D341Med (cell line): Measurements from ENCODE around the gene ZNF528.
A peak's percentile ranks its signal among the peaks of the same experiment; 100 is the strongest.

Experiments used
- DNase-seq: peaks from one replicate; pipeline ENCODE4 v3.0.0; 2012; ENCODE audit warnings: low spot score

The ZNF528 gene

GRCh38 chr19:52397310-52398080, at the start of gene ZNF528:
Gene ZNF528, plus strand, starts transcription at chr19:52397849. Its CDS starts 4,165 bp downstream, at chr19:52402014.
- peak; percentile 99 for DNase-seq

GRCh38 chr19:52351512-52351911, 46.1 kb upstream of the ZNF528 start:
- peak; percentile 42 for DNase-seq

DNA sequence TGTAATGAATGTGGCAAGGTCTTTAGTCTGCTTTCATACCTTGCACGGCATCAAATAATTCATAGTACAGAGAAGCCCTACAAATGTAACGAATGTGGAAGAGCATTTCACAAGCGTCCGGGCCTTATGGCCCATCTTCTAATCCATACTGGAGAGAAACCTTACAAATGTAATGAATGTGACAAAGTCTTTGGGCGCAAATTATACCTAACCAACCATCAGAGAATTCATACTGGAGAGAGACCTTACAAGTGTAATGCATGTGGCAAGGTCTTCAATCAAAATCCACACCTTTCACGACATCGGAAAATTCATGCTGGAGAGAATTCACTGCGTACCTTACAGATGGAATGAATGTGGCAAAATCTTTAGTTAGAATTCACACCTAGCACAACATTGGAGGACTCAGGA, 31.2 kb upstream of the ZNF528 start:
- DNase-seq: no peak

GRCh38 chr19:52369559-52370340, 27.9 kb upstream of the ZNF528 start, which contains the start of gene ZNF880:
Gene ZNF880, plus strand, starts transcription at chr19:52369923. Its CDS starts 43 bp downstream, at chr19:52369966.
- peak; percentile 93 for DNase-seq

DNA sequence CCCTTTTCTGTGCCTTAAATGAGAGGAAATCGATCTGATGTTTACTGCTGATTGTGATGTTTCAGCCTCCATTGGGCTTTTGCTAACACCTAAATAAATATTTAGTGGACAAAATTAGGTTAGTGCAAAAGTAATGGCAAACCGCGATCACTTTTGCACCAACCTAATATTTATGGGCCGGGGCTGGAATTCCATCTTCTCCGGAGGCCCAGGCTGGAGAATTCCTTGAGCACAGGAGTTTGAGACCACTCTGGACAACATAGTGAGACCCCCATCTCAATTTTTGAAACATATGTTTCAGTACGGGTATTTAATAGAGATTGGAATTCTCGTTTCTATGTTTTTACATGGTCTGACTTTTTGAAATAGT, 27.3 kb upstream of the ZNF528 start:
- DNase-seq: no peak

DNA sequence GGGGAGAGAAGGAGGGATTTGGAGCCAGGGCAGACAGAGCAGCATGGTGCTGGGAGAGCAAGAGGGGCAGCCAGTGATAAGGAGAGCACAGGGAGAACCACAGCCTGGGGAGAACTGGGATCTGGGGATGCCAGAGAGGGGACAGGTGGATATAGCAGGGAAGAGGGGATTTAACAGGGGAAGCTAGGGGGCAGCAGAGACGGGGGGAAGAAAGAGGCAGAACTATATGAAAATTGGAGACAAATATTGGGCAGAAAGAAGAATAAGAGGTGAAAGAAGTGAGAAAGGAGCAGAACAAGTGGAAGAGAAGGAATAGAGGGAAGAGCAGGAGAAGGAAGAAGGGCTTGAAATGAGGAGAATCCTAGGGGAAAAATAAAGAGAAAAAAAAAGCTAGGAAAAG, 6.5 kb upstream of the ZNF528 start:
- DNase-seq: peak; percentile 21

GRCh38 chr19:52398081-52398441, 412 bp downstream of the ZNF528 start:
- peak; percentile 62 for DNase-seq

DNA sequence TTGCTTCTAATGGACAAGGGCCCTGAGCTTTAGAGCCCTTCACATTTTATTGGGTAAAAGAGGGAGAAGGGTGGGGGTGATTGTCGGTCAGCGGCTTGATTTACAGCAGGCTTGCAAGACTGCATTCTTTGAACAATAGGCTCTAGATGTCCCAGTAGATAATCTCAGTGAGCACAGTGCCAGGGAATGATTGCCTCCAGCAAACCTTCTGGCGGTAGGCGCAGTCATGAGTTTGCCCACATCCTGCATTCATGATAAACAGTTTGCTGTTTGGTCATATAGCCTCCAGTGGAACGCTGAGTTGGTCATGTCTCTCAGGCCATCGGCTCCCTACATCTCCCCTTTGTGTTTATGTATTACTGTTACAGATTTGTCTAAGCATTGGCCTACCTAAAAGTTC, 12.6 kb downstream of the ZNF528 start:
- no peak for DNase-seq

- DNase-seq: no peak
Measured at GRCh38 chr19:52415711-52416110, 18.1 kb downstream of the ZNF528 start.

DNA sequence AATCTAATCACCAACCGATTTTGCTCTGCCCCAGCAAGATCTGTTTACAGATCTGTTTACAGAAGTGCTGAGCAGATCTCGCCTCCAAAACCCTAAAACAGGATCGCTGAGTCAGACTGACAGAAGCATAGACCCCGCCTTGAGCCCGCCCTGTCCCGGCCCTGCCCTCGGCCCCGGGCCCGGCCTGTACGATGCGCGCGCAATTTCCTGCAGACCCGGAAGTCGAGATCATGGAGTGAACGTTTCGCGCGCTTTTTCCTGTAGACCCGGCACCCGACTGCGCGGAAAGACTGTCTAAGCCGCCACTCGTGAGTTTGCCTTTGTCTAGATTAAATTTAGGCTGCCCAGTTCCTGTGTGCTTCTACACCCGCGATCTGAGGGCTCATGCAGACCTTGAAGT, 31.3 kb downstream of the ZNF528 start, which contains the start of gene ZNF534:
TSS of gene ZNF534 (plus strand) at position 212 of the 400 bp plus-strand sequence. CDS start 2,327 bp downstream, outside the sequence.
- no peak for DNase-seq

DNA sequence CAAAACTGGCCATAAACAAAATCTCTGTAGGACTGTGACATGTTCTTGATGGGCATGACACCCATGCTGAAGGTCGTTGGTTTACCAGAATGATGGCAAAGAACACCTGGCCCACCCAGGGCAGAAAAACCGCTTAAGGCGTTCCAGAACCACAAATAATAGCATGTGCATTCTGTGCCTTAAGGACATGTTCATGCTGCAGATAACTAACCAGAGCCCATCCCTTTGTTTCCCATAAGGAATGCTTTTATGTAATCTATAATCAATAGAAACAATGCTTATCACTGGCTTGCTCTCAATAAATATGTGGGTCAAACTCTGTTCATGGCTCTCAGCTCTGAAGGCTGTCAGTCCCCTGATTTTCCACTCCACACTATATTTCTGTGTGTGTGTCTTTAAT, 44.5 kb downstream of the ZNF528 start:
- no peak for DNase-seq

DNA sequence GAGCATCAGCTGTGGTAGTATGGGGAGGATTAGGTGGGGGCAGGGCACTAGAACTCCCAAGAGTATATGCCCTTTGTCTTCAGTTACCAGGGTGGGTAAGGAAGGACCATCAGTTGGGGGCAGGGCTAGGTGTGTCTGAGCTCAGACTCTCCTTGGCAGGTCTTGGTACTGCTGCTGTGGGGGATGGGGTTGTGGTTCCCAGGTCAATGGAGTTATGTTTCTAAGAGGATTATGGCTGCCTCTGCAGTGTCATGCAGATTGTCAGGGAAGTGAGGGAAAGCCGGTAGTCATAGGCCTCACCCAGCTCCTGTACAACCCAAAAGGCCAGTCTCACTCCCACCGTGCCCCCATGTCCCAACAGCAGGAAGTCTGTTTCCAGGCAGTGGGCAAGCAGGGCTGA, 46.9 kb downstream of the ZNF528 start:
- DNase-seq: no peak

DNA sequence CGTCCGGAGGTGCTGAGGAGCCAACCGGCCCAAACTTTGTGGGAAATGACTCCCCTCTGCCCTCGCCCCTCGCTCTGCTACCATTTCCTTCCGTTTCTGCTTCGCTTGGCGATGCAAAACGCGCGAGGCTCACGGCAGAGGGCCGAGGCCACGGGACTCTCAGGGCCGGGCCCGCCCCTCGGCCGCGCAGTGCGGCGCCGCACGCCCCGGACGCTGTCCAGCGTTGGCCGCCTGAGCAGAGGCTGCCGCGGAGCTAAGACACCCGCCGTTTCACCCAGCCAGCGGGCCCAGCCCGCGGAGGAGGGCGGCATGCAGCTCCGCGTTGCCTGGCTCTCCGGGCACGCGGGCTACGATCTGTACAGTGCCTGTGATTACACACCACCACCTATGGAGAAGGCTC, 53.6 kb downstream of the ZNF528 start:
- DNase-seq: peak; percentile 31

- peak; percentile 90 for DNase-seq
Measured at GRCh38 chr19:52453324-52454094, 55.9 kb downstream of the ZNF528 start, which contains the start of gene ZNF578. Gene ZNF578, plus strand, starts transcription at chr19:52453553. Its CDS starts 48,293 bp downstream, at chr19:52501846.

DNA sequence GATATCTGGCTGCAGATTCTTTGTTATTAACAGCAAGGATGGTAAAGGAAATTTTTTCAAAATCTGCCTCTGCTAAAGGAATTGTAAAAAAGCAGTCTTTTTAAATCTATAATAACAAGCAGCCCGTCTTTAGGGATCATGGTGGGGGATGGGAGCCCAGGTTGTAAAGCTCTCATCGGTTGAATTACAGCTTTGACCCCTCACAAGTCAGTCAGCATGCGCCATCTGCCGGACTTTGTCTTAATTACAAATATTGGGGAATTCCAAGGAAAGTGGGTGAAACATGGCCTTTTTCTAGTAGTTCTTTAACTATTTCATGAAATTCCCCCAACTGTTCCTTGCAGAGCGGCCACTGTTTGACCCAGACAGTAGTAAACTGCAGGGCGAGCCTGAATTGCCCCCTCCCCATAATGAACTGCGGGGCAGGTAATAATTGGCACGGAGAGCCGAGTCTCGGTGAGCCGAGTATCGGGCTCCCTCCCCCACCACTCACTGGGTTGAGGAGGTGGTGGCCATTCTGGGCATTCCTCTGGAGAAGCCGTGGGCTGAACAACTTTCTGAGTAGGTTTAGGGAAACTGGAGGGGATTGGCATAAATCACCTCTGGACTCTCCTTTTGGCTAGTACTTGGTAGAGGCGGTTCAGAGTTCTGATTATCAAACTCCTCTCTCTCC, 67.3 kb downstream of the ZNF528 start:
- peak; percentile 69 for DNase-seq
